Measurements from ENCODE around the gene EIF4G3.

The EIF4G3 gene

DNA sequence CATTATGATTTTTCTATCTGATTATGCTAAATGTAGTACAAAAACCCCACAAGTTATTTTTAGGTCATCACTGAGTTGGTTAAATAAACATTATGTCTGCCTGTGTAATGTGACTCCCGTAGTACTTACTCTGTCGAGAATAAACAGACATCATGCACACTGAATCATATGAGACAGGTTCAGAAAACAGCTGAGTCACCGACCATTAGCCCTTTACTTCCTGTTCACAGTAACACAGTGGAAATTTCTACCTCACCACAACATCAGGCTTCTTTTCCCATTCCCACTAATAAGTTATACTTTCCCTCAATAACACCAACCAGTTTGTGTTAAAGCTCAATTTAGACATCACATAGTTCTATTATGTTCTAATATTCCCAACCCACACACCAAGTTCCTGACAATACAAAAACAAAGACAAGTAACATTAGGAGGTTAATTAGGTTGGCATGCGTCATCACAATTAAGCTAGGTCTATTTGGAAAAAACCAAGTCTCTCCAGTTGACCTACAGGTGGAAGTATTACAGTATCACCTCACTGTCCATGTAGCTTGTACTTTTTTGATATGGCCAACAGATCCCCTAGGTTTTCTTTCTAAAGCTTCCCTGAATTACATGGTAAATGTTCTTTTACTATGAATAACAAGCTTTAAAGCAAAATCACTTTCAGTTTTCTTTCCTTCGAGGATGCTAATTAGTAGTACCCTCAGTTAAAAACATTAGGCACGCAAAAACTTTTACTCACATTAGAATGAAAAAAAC is 154.2 kb downstream of the EIF4G3 start:
- peak; percentile 74 for DNase-seq

DNA sequence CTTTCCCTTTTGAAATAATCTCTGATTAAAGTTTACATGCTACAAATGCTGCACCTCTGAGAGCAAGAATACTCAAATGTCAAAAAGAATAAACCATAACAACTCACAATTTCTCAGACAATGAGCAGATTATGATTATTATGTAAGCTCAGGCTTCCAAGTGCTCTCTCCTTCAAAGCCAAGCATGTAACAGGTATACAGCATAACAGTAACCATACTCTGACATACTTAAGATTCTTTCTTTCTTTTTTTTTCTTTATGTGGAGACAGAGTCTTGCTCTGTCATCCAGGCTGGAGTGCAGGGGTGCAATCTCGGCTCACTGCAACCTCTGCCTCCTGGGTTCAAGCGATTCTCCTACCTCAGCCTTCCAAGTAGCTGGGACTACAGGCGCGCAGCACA is 155.4 kb downstream of the EIF4G3 start:
- no peak for DNase-seq

DNA sequence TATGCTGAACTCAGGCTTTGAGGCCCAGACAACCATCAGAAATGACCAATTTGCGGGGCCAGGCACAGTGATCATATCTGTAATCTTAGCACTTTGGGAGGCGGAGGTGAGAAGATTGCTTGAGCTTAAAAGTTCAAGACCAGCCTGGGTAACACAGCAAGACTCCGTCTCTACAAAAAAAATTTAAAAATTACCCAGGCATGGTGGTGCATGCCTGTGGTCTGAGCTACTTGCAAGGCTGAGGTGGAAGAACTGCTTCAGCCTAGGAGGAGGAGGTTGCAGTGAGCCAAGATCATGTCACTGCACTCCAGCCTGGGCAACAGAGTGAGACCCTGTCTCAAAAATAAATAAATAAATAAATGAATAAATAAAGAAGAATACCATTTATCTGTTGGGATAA is 156.5 kb downstream of the EIF4G3 start:
- DNase-seq: no peak

DNA sequence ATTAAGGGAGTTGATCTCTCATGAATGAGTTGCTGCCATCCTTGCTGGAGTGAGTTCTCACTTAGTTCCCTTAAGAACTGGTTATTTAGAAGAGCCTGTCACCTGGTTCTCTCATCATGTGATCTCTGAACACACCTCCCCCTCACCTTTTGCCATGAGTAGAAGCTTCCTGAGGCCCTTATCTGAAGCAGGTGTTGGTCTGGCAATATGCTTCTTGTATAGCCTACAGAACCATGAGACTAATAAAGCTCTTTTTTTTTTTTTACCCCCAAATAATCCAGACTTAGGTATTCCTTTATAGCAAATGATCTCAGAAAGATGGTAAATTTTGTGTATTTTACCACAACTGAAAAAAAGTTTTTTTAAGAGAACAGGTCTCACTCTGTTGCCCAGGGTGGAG is 158.0 kb downstream of the EIF4G3 start:
- no peak for DNase-seq

DNA sequence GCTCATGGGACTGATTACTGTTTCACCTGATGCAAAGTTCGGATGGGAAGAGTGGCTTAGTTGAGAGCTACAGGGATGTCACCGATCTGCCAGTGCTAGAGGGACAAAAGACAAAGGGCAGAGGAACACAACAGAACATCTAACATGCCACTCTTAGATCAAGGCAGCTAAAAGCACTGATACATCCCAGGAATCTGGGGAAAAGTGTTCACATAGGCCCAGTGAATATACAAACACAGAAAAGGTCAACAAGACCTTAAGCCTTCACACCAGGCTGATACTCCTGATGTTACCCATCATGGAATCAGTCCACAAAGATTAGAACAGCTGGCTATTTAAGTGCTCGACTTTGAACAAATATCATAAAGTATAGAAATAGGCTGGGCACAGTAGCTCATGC is 163.2 kb downstream of the EIF4G3 start:
- DNase-seq: no peak

DNA sequence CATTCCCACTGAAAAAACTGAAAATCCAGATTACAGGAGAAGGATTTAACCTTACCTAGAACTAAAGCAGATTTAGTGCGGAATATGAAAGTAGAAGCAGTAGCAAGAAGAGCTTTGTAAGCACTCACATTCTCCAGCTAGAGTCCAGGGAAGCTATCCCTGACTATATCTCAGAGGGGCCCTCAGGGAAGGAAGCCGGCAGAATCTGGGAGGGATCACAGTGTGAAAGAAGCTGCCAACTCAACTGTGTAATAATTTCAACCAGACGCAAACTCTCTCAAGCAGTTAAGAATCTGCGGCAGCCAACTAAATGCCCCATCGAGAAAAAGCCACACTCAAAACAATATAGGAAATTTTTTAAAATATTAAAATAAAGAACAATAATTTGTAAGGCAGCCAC is 163.8 kb downstream of the EIF4G3 start:
- DNase-seq: no peak

DNA sequence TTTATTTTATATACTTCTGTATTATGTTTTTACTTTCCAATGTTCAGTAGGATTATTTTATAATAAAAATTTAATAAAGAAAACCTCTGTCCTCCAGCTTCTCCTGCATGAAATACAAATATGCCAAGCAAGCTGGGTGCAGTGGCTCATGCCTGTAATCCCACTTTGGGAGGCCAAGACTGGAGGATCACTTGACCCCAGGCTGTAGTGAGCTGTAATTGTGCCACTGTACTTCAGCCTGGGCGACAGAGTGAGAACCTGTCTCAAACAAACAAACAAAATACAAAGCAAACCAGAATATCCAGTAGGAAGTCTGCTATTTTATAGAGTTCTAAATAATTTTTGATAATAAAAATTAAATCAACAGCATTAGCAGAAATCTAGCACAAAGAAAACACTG is 168.8 kb downstream of the EIF4G3 start:
- DNase-seq: no peak

DNA sequence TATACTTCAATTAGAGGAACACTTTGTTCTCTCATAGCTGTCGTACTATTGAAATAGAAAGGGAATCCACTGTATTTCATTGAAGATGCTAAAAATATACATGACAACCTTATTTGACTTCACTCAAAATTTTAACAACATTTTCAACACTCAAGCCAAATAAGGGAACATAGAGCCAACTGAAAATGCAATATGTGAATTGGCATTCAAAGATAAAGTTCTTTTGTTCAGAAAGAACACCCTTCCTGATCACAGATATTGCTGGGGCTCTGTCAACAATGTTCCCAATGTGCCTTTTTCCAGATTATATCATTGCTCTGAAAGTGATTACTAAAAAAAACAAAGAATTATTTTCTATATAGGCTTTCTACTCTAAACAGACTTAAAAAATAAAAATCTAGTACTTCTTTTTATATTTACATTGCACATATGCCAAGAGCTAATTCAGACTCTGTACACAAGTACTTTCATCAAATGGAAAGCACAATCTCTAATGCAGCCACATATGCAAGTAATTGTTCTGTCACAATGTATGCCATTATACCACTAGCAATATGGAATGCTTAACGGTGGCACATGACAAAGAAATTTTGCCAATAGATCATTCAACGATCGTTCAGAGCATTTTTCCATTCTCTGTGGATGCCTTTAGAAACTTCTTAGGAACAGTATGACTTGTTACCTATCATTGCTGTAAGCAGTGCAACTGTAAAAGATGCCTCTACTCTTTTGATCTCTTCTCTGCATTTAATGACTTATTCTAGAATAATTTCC is 171.0 kb downstream of the EIF4G3 start:
- DNase-seq: no peak

DNA sequence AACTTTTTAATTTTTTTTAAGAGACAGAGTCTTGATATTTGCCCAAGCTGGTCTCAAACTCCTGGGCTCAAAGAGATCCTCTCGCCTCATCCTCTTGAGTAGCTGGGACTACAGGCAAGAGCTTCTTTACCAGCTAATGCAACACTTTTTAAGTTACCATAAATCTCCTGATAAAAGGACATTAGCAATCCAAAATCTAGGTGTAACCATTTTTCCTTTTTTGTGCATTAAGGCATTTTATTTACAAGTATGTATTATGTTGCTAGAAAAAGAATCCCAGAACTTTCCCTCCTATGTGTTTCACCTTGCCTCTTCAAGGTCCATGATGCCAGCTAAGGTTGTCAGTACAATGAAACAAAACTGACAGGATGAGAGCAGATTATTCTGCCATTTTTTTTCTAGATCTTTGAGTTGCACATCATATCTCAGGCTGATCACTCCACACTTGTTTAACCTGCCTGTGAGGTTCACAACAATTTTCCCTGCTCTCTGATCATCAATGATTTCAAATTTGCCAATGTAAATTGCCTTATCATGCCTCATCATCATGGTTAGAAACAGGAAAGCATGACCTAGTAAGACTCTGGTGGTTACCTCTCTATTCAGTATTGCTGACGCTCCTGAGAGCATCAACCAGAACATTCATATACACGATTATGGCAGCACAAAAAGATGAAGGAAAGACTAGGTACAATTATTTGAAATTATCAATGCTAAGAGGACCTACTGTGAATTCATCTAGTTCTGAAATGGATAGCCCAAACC is 173.2 kb downstream of the EIF4G3 start:
- no peak for DNase-seq

DNA sequence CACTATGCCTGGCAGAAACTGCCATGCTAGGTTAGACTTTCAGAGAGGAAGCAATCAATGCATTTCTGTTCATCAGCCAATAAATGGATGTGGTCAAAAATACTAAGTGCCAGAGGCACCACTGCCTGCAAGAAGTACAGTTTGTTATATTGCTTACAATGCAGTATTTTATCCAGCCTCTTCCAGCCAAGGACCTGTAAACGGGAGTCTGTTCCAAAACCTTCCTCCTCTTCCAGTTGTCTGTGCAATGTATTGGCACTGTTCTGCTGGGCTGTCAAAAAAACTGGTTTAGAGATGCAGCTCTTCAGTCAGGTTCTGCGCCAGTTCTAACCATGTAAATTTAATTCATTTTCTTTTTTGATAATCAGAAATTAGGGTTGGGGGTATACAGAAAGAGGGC is 175.7 kb downstream of the EIF4G3 start:
- DNase-seq: no peak

DNA sequence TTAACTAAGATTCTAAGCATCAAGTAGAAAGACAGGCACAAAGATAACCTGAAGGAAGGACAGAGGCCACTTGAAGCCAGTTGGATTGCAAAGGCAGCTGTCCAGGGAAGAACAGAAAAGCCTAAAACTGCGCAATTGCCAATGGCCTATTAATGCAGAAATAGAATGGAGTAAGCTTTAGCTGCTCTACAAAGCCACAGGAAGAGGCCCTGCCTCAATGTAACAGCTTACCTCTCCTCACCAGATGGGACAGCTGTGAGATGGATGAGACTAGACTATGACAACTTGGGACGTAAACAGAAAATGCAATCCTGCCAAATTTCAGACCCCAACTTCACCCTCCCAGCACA is 176.5 kb downstream of the EIF4G3 start:
- no peak for DNase-seq

DNA sequence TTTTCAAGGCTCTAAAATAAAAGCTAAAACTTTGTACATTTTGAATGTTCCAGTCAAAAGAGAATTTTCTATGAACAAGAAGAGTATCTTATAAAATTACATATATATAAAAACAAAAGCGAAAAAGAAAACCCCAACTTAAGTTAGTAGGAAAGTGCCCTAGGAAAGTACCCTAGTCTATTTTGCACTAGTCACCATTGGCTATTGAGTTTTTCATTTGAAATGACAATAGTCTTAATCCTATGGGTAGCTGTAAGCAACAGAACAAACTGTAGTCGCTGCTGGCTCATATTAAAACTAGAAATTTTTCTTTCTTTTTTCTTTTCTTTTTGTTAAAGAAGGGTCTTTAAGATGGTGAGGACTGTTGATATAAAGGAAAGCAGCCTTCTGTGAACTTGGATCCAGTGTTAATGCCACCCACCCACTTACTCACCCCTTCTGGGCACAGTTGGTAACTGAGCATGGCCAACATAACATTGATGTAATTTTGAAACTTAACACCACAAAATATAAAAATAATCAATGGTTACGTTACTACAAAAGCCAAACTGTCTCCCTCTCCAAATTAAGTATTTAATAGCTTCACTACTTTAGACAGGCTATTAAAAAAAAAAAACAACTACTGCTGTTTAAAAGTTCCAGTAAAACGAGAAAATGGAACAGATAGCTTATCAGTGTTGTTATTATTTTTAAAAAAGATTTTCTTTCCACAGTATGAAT is 177.0 kb downstream of the EIF4G3 start:
- DNase-seq: no peak

DNA sequence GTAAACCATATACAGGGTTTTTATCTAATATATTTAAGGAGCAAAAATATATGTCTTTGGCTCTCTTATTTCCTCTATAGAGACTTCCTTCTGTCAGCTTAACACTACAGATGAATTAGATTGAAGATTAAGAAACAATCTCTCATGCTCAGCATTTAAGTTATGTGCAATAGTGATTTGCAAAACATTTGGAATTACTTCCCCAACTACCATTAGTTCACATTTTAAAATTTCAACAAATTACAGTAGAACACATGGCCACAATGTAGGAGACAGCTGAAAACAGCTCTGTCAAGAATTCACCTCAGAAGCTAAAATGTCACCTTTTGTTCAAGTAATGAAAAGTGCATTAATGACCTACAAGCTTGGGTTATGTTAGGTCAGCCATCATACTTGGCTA is 177.9 kb downstream of the EIF4G3 start:
- DNase-seq: no peak

DNA sequence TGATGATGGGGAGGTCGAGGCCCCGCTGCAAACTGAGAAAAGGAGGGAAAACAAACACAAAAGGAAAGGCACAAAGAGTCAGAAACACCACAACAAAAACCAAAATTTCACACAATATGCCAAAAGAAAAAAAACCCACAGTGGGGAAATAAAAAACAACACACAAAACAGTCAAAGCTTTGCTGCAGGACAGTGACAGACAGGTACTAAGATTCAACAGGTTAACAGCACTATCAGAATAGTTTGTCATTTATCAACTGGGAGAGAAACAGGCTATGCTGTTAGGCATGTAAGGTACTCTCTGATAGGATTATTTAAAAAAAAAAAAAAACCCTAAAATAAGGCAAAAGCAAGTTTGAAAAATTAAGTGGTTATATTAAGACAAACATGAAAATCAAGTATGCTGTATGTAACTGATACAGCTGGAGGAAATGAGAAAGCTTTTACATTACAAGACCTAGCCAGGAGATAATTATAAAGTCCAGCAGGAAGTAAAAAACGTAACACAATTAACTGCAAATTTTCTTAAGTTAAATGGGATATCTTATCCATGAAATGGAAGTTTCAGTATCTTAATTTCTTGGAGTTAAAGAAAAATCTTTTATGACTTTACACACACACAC is 179.0 kb downstream of the EIF4G3 start:
- DNase-seq: no peak

DNA sequence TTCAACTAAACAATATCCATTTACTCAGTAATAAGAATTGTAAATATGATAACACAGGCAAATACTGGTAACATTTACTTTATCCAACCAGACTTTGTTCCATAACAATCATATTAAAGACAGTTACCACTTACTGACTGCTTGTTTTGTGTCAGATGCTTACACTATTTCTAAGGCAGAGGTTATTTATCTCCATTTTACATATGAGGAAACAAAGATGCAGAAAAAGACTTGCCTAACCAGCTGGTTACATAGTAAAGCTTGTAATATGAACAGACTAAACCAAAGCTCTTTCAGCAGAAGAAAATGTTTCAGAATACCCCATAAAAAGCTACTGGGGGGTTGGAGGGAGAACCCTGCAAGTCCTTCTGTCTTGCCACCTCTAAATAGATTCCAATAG is 180.1 kb downstream of the EIF4G3 start:
- DNase-seq: no peak

DNA sequence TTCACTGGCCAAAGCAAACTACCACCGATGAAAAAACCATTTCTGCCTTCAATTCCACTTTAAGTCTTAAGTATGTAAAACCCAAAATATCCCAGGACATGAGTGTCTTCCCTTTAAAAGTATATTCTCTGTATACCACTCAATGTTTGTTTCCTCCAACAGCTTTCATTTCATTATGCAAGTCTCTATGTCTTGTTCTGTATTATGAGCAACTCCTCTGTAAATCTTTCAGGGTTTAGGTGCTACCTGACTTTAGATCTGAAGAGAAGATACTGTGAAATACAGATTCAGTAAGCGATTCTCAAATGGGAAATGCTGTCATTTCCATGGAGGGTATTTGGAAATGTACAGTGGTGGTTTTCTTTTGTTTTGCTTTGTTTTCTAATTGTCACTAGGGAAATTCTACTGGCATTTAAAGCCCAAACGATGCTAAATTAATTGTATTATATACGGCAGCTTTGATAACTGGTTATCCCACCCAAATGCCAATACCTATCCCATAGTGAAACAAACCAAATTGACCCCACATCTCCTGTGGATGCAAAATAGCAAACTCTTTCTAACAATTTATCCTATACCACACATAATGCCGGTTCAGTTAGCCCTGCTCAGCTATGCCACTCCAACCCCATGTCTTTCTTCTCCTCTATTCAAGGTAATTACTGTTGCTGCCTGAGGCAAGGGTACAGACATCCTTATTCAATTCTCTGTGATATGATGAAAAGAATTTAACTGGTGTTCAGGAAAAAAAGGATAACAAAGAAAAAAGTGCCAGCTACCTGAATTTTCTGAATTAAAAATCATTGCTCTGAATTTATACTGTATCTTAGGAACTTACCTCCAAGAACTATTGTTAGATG is 182.8 kb downstream of the EIF4G3 start:
- no peak for DNase-seq

DNA sequence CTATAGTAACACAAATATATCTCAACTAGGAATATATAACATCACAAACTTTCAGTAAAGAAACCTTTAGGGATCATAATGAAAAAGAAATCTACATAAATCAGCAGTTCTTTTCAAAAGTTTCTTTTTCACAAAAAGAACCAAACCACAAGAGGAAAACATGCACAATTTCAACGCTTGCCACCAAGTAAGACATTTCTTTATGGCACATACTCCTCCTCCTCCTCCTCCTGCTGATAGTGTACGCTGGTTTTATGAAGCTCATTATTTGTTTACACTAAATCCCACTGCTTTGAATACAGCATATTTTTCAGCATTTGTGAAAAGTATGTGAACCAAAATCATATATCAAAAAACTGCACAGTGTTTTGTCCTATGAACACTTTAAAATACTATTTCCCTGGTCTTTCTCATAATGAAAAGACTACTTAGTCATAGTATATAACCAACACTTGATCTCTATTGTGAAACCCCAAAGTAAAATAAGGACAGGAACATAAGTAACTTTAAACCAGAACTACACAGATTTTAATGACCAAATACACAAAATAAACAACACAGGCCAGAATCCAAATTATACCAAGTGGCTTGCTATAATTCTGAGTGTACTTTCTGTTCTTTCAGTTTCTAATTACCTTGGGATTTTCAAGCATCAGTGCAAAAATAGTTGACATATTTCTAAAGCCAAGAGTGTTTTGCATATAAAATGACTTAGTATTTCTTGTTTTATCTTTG is 184.2 kb downstream of the EIF4G3 start:
- no peak for DNase-seq

DNA sequence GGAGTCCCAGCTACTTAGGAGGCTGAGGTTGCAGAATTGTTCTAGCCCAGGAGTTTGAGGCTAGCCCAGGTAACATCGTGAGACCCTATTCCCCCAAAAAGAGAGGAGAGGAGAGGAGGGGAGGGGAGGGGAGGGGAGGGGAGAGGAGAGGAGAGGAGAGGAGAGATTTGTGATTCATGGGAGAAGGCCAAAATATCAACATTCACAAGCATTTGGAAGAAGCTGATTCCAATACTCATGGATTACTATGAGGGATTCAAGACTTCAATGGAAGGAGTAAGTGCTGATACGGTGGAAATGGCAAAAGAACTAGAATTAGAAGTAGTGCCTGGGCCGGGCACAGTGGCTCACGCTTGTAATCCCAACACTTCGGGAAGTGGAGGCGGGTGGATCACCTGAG is 187.8 kb downstream of the EIF4G3 start:
- no peak for DNase-seq

DNA sequence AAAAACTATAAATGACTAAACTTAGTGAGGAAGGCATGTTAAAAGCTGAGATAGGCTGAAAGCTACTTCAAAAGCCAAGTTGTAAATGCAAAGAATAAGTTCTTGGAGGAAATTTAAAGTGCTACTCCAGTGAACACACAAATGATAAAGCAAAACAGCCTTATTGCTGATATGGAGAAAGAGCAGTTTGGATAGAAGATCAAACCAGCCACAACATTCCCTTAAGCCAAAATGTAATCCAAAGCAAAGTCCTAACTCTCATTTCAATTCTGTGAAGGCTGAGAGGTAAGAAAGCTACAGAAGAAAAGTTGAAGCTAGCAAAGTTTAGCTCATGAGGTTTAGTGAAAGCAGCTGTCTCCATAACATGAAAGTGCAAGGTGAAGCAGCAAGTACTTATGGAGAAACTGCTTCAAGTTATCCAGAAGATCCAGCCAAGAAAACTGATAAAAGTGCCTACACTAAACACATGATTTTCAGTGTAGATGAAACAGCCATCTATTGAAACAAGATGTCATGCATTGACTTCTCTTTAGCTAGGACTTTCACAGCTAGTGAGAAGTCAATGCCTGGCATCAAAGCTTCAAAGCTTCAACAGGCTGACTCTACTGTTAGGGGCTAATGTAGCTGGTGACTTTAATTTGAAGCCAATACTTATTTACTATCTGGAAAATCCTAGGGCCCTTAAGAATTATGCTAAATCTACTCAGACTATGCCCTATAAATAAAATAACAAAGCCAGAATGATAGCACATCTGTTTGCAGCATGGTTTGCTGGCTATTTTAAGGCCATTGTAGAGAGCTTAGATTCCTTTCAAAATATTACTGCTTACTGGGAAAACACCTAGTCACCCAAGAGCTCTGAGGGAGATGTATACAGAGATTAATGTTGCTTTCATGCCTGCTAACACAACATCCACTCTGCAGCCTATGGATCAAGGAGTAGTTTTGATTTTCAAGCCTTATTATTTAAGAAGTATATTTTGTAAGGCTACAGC is 188.6 kb downstream of the EIF4G3 start:
- DNase-seq: no peak

Data from DMS 273 treated with DMSO at 0.1 percent for 48 hours (cell line).